ENCODE data around the gene SLC4A1AP. TPM values are rescaled to one million over a fixed set of nuclear protein-coding genes. Genes with fewer than 3 reads are reported as not detected.

Gene SLC4A1AP
- total RNA-seq, 1 donor from 2014 or later = 20.5 TPM

DNA sequence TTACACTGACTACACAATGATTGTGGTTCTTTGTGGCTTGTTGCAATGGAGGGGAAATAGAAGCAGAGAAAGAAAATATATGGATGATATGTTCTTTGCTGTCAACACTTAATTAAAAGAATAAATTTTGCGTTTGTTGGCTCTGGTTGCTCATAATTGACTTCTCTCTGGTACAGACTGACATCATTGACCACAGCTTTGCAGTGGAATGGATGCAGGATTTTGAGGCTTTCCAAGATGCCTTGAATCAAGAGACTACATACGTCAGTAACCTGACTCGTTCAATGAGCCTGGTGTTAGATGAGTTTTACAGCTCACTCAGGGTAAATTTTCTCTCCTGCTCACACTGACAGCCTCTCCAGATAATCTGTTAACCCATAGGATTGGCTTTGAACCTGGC lies 25.0 kb upstream of the SLC4A1AP start:
- Mint-ChIP-seq H3K4me1 (ENCODE audit: unreplicated experiment) (no peaks in the 10 kb centered on the region), H3K27ac (ENCODE audit: unreplicated experiment) (no peak overlapping the region), H3K27me3 (ENCODE audit: unreplicated experiment) (no peaks in the 10 kb centered on the region), H3K36me3 (ENCODE audit: unreplicated experiment) (peaks cover 45% of the 10 kb centered on the region), H3K9me3 (ENCODE audit: unreplicated experiment) (no peaks in the 10 kb centered on the region), H3K4me3 (ENCODE audit: unreplicated experiment) (no peak overlapping the region)
- TF ChIP-seq, protein P1, sequence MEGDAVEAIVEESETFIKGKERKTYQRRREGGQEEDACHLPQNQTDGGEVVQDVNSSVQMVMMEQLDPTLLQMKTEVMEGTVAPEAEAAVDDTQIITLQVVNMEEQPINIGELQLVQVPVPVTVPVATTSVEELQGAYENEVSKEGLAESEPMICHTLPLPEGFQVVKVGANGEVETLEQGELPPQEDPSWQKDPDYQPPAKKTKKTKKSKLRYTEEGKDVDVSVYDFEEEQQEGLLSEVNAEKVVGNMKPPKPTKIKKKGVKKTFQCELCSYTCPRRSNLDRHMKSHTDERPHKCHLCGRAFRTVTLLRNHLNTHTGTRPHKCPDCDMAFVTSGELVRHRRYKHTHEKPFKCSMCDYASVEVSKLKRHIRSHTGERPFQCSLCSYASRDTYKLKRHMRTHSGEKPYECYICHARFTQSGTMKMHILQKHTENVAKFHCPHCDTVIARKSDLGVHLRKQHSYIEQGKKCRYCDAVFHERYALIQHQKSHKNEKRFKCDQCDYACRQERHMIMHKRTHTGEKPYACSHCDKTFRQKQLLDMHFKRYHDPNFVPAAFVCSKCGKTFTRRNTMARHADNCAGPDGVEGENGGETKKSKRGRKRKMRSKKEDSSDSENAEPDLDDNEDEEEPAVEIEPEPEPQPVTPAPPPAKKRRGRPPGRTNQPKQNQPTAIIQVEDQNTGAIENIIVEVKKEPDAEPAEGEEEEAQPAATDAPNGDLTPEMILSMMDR (IDR thresholded peaks at IDR 0.05) = no peak
- DNase-seq (ENCODE audit: extremely low spot score, unreplicated experiment) = no peak

DNA sequence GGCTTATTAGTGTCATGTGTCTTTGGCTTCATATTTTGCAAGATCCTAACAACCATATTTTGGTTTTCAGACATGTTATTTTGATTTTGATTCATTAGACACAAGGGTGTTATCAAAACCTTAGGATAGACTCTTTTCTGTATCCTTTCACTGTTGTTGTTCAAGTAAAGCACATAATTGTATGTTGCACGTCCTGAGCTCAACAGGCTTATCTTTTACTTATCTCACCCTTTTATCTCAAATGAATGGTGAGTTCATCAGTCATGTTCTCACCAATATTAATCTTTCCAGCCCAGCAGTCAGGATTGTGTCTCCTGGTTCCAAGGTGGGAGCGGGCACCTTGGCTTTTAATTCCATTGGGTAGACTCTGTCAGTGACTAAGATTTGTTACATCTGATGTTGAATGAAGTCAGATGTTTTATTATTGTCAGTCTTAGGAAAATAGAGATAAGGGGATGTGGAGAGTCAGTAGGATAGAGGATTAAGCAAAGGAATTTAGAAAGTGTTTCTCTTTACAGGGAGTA lies 22.9 kb upstream of the SLC4A1AP start:
- H3K27me3 Mint-ChIP-seq (ENCODE audit: unreplicated experiment) = no peaks in the 10 kb centered on the region
- no peak overlapping the region for H3K27ac Mint-ChIP-seq (ENCODE audit: unreplicated experiment)
- TF ChIP-seq, protein P1 (IDR thresholded peaks at IDR 0.05) = no peak
- no peak overlapping the region for H3K4me3 Mint-ChIP-seq (ENCODE audit: unreplicated experiment)
- no peak for DNase-seq (ENCODE audit: extremely low spot score, unreplicated experiment)
- no peaks in the 10 kb centered on the region for H3K9me3 Mint-ChIP-seq (ENCODE audit: unreplicated experiment)
- no peaks in the 10 kb centered on the region for H3K4me1 Mint-ChIP-seq (ENCODE audit: unreplicated experiment)
- H3K36me3 Mint-ChIP-seq (ENCODE audit: unreplicated experiment) = peaks cover 37% of the 10 kb centered on the region

DNA sequence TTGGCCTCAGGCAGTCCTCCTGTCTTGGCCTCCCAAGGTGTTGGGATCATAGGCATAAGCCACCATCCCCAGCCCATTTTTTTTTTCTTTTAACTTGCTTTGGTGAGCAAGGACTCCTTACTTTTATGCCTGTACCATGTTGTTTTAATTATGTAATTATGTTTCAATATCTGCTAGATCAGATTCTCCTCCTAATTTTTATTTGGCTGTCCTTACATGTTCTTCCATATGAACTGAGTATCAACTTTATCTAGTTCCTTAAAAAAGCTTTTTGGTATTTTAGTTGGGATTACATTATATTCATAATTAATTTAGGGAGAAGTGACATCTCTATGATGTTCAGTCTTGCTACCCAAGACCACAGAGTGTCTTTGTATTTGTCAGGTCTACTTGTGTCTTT lies 18.5 kb upstream of the SLC4A1AP start:
- TF ChIP-seq, protein P1 (IDR thresholded peaks at IDR 0.05) = no peak
- DNase-seq (ENCODE audit: extremely low spot score, unreplicated experiment) = no peak
- Mint-ChIP-seq H3K4me3 (ENCODE audit: unreplicated experiment) (no peak overlapping the region), H3K27ac (ENCODE audit: unreplicated experiment) (no peak overlapping the region), H3K27me3 (ENCODE audit: unreplicated experiment) (no peaks in the 10 kb centered on the region), H3K9me3 (ENCODE audit: unreplicated experiment) (no peaks in the 10 kb centered on the region), H3K4me1 (ENCODE audit: unreplicated experiment) (no peaks in the 10 kb centered on the region), H3K36me3 (ENCODE audit: unreplicated experiment) (peaks cover 28% of the 10 kb centered on the region)

DNA sequence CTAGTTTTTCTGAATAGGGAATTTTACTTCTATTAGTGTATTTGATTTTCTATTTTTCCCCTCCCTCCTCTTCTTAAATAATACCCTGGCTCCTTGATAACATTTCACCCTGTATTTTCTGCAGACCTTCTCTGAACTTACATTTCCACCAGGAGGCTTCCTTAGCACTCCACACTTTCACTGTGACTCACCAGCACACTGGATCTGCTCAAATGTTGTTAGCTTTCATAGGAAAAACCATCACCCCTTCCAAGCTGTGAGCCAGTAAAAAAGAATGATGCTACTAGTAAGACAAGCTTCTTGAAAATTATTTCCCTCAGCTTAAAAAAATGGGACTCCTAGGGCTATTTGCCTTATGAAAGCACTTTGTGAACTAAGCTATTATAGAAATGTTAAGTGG lies 16.4 kb upstream of the SLC4A1AP start:
- Mint-ChIP-seq H3K27ac (ENCODE audit: unreplicated experiment) (no peak overlapping the region), H3K4me1 (ENCODE audit: unreplicated experiment) (no peaks in the 10 kb centered on the region), H3K36me3 (ENCODE audit: unreplicated experiment) (peaks cover 27% of the 10 kb centered on the region), H3K27me3 (ENCODE audit: unreplicated experiment) (no peaks in the 10 kb centered on the region), H3K9me3 (ENCODE audit: unreplicated experiment) (no peaks in the 10 kb centered on the region), H3K4me3 (ENCODE audit: unreplicated experiment) (no peak overlapping the region)
- TF ChIP-seq, protein P1 (IDR thresholded peaks at IDR 0.05) = no peak
- no peak for DNase-seq (ENCODE audit: extremely low spot score, unreplicated experiment)

DNA sequence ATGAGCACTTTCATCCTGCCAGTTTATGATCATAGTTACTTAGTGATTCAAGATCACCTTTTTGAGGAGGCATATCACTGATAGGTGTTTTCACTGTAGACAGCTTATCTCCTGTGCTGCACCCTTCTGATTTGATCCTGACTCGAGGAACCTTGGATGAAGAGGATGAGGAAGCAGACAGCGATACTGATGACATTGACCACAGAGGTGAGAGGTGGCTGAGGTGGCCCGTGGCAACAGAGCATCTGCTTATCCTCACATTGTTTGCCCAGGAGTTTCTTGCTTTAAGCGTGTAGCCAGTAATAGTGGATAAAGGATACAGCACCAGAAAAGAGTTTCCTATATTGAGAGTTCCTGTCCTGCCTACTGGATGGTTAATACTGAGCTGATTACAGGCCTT lies 16.0 kb upstream of the SLC4A1AP start:
- Mint-ChIP-seq H3K27ac (ENCODE audit: unreplicated experiment) (no peak overlapping the region), H3K9me3 (ENCODE audit: unreplicated experiment) (no peaks in the 10 kb centered on the region), H3K36me3 (ENCODE audit: unreplicated experiment) (peaks cover 29% of the 10 kb centered on the region), H3K4me3 (ENCODE audit: unreplicated experiment) (no peak overlapping the region), H3K4me1 (ENCODE audit: unreplicated experiment) (no peaks in the 10 kb centered on the region), H3K27me3 (ENCODE audit: unreplicated experiment) (no peaks in the 10 kb centered on the region)
- TF ChIP-seq, protein P1 (IDR thresholded peaks at IDR 0.05) = no peak
- DNase-seq (ENCODE audit: extremely low spot score, unreplicated experiment) = no peak

Data from osteocyte (in vitro differentiated cells).